Esophagus (tissue), 2 donors: ENCODE data around the gene VPS16. TPM values are rescaled to one million over a fixed set of nuclear protein-coding genes. Genes with fewer than 3 reads are reported as not detected.

Experiments
- H3K27ac ChIP-seq, 2 donors: one replicate each; pipeline ENCODE4 v1.5.1; 2013; ENCODE audit warnings: low read depth in 2 of 2, mild to moderate bottlenecking in 2 of 2, inconsistent platforms in 1 of 2, low read length in 1 of 2, moderate library complexity in 1 of 2
- H3K27me3 ChIP-seq, 2 donors: one replicate each; pipeline ENCODE4 v1.6.1; 2013; ENCODE audit warnings: low read length in 2 of 2, control low read depth in 1 of 2, mild to moderate bottlenecking in 1 of 2; ENCODE audit not compliant: insufficient read depth in 2 of 2, control insufficient read depth in 1 of 2
- H3K36me3 ChIP-seq, 2 donors: one replicate each; pipeline ENCODE4 v1.6.1; 2013; ENCODE audit warnings: low read length in 1 of 2; ENCODE audit not compliant: control insufficient read depth in 2 of 2, insufficient read depth in 2 of 2
- H3K4me1 ChIP-seq, 2 donors: one replicate each; pipeline ENCODE4 v1.6.1; 2013; ENCODE audit warnings: low read length in 1 of 2; ENCODE audit not compliant: control insufficient read depth in 2 of 2, insufficient read depth in 2 of 2
- H3K4me3 ChIP-seq, 2 donors: one replicate each; pipeline ENCODE4 v1.5.1; 2013; ENCODE audit warnings: low read length in 2 of 2, mild to moderate bottlenecking in 2 of 2, low read depth in 1 of 2, moderate library complexity in 1 of 2
- H3K9me3 ChIP-seq, 2 donors: one replicate each; pipeline ENCODE4 v1.6.1; 2013; ENCODE audit warnings: mild to moderate bottlenecking in 2 of 2, low read depth in 1 of 2, low read length in 1 of 2, moderate library complexity in 1 of 2; ENCODE audit not compliant: control insufficient read depth in 2 of 2, insufficient read depth in 1 of 2
- WGBS, 2 donors: extraction: QIAGEN DNeasy Blood & Tissue Kit; methylation state at CpG; one replicate each; pipeline ENCODE4 v1.1.7; 2013; 5-methylcytosine and 5-hydroxymethylcytosine counted together
- polyA plus RNA-seq, 2 donors: library from polyadenylated mRNA; stranded (reverse); fragments of 200-250 nt; gene quantifications; one replicate each; pipeline ENCODE4 v1.2.3, GENCODE V29; 2013
- donor health status: healthy with polysubstance abuse.
- donor health status: Bipolar disorder and iron deficiency.

Gene VPS16
- polyA plus RNA-seq, 2 donors: 28.6 to 35.8 TPM

GRCh38 chr20:2816583-2817340, 23.8 kb upstream of the VPS16 start:
- no peaks in the 10 kb centered on the region for H3K36me3 ChIP-seq
- 82 to 83% methylated on average over 18 to 20 of the region's 20 CpGs for WGBS, 2 donors
- peaks cover 0 to 9% of the 10 kb centered on the region in 2 donors for H3K27me3 ChIP-seq
- no peak overlapping the region for H3K4me3 ChIP-seq
- H3K9me3 ChIP-seq: no peaks in the 10 kb centered on the region
- H3K4me1 ChIP-seq: peaks cover 0 to 2% of the 10 kb centered on the region in 2 donors
- no peak overlapping the region for H3K27ac ChIP-seq

DNA sequence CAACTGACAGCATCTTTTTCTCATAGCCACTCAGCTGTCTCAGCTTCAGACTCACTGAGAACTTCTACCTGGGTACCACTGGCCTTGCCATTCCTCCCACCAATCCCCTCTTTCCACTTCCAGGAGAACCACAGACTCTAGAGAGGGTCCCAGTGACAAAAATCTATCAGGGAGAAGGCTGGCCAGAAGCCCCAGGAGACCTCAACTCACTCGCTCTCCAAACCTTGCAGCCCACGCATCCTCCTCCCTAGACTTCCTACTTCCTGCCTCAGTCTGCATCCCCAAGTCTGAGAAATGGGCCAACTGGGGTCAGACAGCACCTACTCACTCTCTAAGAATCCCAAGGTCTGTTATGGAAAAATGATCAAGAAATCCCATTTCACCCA, 23.2 kb upstream of the VPS16 start:
- H3K9me3 ChIP-seq: no peaks in the 10 kb centered on the region
- H3K4me1 ChIP-seq: peaks cover 0 to 2% of the 10 kb centered on the region in 2 donors
- peaks cover 0 to 9% of the 10 kb centered on the region in 2 donors for H3K27me3 ChIP-seq
- H3K27ac ChIP-seq: no peak overlapping the region
- H3K36me3 ChIP-seq: no peaks in the 10 kb centered on the region
- WGBS, 2 donors: 93% methylated on average over 2 of the region's 2 CpGs
- no peak overlapping the region for H3K4me3 ChIP-seq

DNA sequence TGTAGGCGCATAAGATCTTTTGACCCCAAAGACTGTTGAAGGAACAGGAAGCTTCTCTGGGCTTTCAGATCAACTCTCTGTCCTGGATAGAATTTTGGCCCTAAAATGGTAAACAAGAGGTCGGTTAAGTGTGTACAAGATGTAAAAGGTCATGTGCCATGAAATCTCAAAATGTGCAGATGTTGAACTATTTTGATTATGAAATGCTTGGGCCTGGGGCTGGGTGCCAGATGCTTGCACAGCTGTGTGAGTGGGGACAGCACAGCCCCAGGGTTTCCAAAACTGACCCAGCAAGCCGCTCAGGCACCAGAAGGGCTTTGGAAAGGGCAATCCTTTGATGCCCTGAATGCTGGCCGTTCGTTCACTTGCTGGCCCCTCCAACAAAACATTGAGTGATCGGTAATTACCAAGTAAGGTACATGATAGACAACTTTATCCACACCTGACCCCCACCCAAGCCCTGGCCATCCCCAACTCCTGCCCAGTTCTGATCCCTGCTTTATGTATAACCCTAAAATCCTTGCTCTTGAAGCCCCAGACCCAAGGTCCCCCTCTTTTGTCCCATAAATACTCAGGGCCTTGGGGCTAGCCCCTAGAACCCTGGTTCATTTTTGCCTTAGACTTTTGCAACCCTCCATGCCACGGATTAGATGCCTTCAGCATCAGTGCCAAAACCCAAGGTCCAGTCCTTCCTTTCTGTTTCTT, 22.5 kb upstream of the VPS16 start:
- Histone ChIP-seq H3K27me3 (peaks cover 0 to 9% of the 10 kb centered on the region in 2 donors), H3K4me3 (no peak overlapping the region), H3K9me3 (no peaks in the 10 kb centered on the region), H3K36me3 (no peaks in the 10 kb centered on the region), H3K27ac (no peak overlapping the region), H3K4me1 (peaks cover 0 to 2% of the 10 kb centered on the region in 2 donors)
- 78 to 83% methylated on average over 7 of the region's 7 CpGs for WGBS, 2 donors

DNA sequence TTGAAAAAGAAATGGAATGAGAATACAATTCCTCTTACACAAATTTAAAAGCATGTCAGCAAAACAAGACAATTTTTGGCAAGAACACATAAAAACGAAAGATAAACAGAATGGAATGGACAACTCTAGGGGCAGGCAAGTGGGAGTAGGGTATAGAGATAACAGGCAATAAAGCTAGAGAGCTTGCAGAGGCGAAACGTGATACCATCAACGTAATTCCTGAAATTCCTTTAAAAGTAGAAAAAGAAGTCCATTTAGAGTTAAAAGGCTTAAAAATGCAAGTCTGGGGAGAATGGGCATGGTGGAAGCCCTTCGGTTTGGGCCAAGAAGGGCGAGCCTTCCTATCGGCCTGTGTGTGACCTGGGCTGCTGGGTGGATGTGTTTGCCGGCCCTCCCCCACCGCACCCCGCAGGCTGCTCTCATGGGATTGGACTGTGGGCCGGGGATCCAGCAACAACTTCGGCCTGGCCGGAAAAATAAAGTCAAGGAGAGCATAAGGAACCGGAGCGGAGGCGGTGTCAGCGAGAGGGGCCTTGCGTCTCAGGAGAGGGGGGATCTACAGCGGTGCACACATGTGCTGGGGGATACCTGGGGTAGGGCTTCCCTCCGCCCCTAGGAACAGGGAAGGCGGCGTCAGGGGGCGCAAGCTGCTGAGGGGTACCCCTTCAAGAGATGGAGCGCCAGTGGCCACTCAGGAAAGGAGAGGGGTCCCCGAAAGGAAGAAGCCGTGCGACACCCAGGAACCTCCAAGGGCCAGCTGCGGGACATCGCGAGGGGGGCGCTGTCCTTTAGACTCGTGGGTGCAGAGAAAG, 20.3 kb upstream of the VPS16 start:
- 50 to 62% methylated on average over 32 of the region's 32 CpGs for WGBS, 2 donors
- Histone ChIP-seq H3K27me3 (peaks cover 0 to 9% of the 10 kb centered on the region in 2 donors), H3K9me3 (no peaks in the 10 kb centered on the region), H3K4me1 (peaks cover 0 to 2% of the 10 kb centered on the region in 2 donors), H3K36me3 (no peaks in the 10 kb centered on the region), H3K27ac (no peak overlapping the region), H3K4me3 (no peak overlapping the region)

DNA sequence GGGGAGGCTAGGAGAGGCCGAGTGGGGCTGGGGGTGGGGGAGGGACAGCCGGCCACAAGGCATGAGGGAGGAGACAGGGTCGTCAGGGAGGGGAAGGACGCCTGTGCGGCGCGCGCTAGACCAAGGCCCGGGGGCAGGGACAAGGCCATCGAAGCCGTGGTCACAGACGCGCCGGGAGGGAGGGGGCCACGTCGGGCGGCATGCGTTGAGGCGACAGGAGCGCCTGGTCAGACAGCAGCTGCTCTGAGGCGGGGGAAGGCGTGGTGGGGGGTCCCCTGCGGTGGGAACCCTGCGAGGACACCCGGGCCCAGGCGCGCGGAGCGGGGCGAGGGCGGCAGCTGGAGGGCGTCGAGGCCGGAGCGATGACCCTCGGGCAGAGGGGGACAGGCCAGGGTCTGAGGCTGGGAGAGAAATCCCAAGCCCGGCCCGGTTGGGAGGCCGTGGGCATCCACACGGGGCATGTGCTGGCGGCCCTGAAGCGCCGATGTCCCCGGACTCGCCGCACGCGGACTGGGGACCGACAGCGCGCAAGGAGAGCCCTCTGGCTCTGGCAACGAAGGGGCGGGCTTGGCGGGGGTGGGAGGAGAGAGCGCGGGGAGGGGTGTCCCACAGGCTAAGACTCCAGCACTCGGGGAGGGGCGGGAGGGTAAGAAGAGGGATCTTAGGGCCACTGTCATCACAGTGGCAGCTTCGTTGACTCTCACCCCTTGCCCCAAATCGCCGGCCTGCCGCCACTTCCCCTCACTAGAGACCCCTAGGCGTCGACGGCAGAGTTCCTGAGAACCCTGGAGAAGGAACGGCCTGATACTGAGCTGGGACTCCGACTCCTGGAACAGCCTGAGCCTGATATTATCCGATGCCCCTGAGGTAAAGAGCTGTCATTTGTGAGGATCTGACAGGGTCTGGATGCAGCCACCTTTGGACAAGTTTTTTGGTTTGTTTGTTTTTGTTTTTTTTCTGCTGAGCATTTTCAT, 19.4 kb upstream of the VPS16 start:
- 14 to 15% methylated on average over 51 to 68 of the region's 68 CpGs for WGBS, 2 donors
- H3K27ac ChIP-seq: no peak overlapping the region
- H3K9me3 ChIP-seq: no peaks in the 10 kb centered on the region
- no peaks in the 10 kb centered on the region for H3K36me3 ChIP-seq
- no peak overlapping the region for H3K4me3 ChIP-seq
- peaks cover 0 to 2% of the 10 kb centered on the region in 2 donors for H3K4me1 ChIP-seq
- H3K27me3 ChIP-seq: peaks cover 0 to 9% of the 10 kb centered on the region in 2 donors

GRCh38 chr20:2822073-2822472, 18.5 kb upstream of the VPS16 start:
- H3K36me3 ChIP-seq: no peaks in the 10 kb centered on the region
- H3K27ac ChIP-seq: no peak overlapping the region
- peaks cover 0 to 2% of the 10 kb centered on the region in 2 donors for H3K4me1 ChIP-seq
- no peak overlapping the region for H3K4me3 ChIP-seq
- peaks cover 3 to 9% of the 10 kb centered on the region in 2 donors for H3K27me3 ChIP-seq
- 26 to 44% methylated on average over 4 to 5 of the region's 5 CpGs for WGBS, 2 donors
- H3K9me3 ChIP-seq: no peaks in the 10 kb centered on the region

- Histone ChIP-seq H3K36me3 (no peaks in the 10 kb centered on the region), H3K27ac (no peak overlapping the region), H3K9me3 (no peaks in the 10 kb centered on the region), H3K4me1 (peaks cover 0 to 2% of the 10 kb centered on the region in 2 donors), H3K4me3 (no peak overlapping the region), H3K27me3 (peaks cover 3 to 11% of the 10 kb centered on the region in 2 donors)
- WGBS, 2 donors: 79 to 85% methylated on average over 2 of the region's 2 CpGs
These were observed 14.8 kb upstream of the VPS16 start for GRCh38 chr20:2825761-2826160.

GRCh38 chr20:2826655-2827054, 13.9 kb upstream of the VPS16 start:
- Histone ChIP-seq H3K9me3 (no peaks in the 10 kb centered on the region), H3K36me3 (no peaks in the 10 kb centered on the region), H3K4me1 (no peaks in the 10 kb centered on the region), H3K27ac (no peak overlapping the region), H3K27me3 (peaks cover 3% of the 10 kb centered on the region in 2 donors), H3K4me3 (no peak overlapping the region)
- 85 to 89% methylated on average over 4 of the region's 4 CpGs for WGBS, 2 donors
